WTC11 (cell line): ENCODE results near the gene SAMMSON.

Experiments used
- AFF4 ChIP-seq: sonication (generic); formaldehyde crosslinking; IDR thresholded peaks from 2 replicates; pipeline ENCODE4 v1.8.1; 2023; ENCODE audit warnings: mild to moderate bottlenecking, missing genetic modification reagents, borderline replicate concordance
- ATF2 ChIP-seq: sonication (generic); formaldehyde crosslinking; IDR thresholded peaks from 2 replicates; pipeline ENCODE4 v1.8.1; 2022; ENCODE audit warnings: low read depth, missing genetic modification reagents, borderline replicate concordance
- CTCF ChIP-seq: fragments of 200-600 bp; IDR thresholded peaks from 2 replicates; pipeline ENCODE4 v1.8.0; 2022; ENCODE audit warnings: antibody characterized with exemption
- ESRRA ChIP-seq: sonication (generic); formaldehyde crosslinking; IDR thresholded peaks from 2 replicates; pipeline ENCODE4 v1.8.1; 2022; ENCODE audit warnings: mild to moderate bottlenecking, missing genetic modification reagents, borderline replicate concordance
- JUN ChIP-seq: sonication (generic); formaldehyde crosslinking; IDR thresholded peaks from 2 replicates; pipeline ENCODE4 v1.8.0; 2023; ENCODE audit warnings: mild to moderate bottlenecking, missing genetic modification reagents
- MAX ChIP-seq: sonication (generic); formaldehyde crosslinking; IDR thresholded peaks from 2 replicates; pipeline ENCODE4 v1.8.0; 2022; ENCODE audit warnings: mild to moderate bottlenecking, missing genetic modification reagents
- MXD4 ChIP-seq: fragments of 250-450 bp; sonication (Bioruptor Pico); IDR thresholded peaks from 2 replicates; pipeline ENCODE4 v1.8.0; 2021; ENCODE audit warnings: mild to moderate bottlenecking, moderate library complexity, borderline replicate concordance
- PREB ChIP-seq: sonication (generic); formaldehyde crosslinking; IDR thresholded peaks from 2 replicates; pipeline ENCODE4 v1.8.1; 2022; ENCODE audit warnings: mild to moderate bottlenecking, missing genetic modification reagents, moderate library complexity, borderline replicate concordance
- ZNF121 ChIP-seq: sonication (generic); formaldehyde crosslinking; IDR thresholded peaks from 2 replicates; pipeline ENCODE4 v1.8.0; 2023; ENCODE audit warnings: missing genetic modification reagents
- ZNF232 ChIP-seq: sonication (generic); formaldehyde crosslinking; IDR thresholded peaks from 2 replicates; pipeline ENCODE4 v1.8.0; 2022; ENCODE audit warnings: mild to moderate bottlenecking, missing genetic modification reagents
- ZNF416 ChIP-seq: fragments of 250-450 bp; sonication (Bioruptor Pico); IDR thresholded peaks from 2 replicates; pipeline ENCODE4 v1.9.0; 2021; ENCODE audit warnings: mild to moderate bottlenecking, inconsistent platforms

GRCh38 chr3:70072180-70072579 lies 72.6 kb downstream of the SAMMSON start:
- no peak for TF ChIP-seq CTCF
- no peak for TF ChIP-seq ZNF416 (CRISPR knock-in tag)
- no peak for TF ChIP-seq ZNF121 (CRISPR knock-in tag)
- TF ChIP-seq MXD4 (CRISPR knock-in tag) = no peak
- no peak for TF ChIP-seq JUN (CRISPR knock-in tag)
- no peak for TF ChIP-seq ESRRA (CRISPR knock-in tag)
- no peak for TF ChIP-seq ZNF232 (CRISPR knock-in tag)
- no peak for TF ChIP-seq MAX (CRISPR knock-in tag)
- no peak for TF ChIP-seq PREB
- TF ChIP-seq AFF4 (CRISPR knock-in tag) = no peak
- no peak for TF ChIP-seq ATF2
